ENCODE data around the gene RTL1.

Gene RTL1

GRCh38 chr14:100866666-100867630, 36.6 kb downstream of the RTL1 start:
- DNase-seq (ENCODE audit: low read depth, low spot score): no peak

DNA sequence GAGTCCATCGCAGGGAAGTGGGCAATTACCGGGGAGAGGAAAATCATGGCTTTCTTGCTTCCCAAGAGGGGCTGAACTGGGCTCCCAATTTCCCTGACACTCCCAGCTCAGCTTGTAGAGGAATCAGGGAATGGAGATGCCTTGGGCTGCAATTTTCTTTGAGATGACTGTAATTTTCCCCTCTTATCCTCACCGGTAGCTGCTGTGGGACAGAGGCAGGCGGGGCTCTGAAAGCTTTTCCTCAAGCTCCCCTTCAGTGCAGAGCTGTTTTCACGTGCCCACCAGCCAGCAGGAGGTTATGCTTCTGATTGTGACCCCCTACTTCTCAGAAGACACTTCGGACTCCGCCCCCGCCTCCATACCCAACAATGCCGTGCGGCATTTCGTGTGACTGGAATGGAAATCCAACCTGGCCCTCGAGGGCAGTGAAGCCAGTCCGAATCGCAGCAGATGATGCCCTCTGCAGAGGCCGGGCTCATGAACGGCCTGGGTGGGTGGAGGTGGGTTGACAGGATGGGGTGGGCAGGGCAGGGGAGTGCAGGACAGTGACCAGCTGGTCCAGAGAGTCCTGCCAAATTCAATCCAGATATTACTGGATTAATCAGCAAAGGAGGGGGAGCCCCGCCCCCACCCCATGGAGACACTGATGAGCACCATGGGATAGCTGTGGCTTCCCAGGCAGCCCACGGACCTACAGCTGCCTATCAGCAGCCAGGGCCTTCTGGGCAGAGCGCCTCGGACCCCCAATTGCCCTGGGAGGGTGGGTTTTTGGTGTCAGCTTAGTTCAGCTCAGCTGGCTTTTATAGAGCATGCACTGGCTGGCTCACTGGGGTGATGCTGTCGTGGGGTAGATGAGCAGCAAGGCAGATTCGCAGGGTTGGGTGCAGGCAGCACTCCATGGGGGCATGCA, 37.6 kb downstream of the RTL1 start:
- DNase-seq (ENCODE audit: low read depth, low spot score): no peak

DNA sequence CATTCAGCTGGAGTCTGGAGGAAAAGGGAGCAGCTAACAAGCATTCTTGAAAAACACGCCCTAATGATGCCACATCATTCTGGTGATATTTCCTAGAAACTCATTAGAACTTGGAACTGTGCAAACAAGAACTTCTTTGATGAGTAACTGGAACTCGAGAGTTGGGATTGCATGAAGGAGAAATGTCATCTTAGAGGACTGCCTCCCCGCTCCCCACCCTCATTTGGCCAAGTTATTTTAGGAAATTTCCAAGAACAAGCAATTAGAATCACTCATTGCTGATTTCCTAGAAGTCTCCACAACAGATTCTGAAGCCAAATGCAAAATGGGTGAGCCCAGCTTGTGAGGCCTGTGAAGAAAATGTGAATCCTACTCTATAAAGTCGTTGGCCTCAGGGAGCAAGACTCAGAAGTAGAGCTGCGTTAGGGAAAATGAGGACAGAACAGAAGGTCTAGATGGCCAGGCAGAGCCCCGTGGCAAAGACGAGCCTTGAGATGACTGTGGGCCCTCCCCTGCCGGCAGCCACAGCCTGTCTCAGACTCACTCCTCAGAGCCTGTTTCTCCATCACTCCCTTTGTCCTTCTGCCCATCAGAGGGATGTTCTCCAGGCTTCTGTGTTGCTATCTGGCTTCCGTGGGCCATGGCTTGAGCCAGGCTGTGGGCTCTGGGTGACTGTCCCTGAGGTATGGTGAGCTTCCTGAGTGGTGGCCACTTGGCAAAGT, 38.4 kb downstream of the RTL1 start:
- no peak for DNase-seq (ENCODE audit: low read depth, low spot score)

DNA sequence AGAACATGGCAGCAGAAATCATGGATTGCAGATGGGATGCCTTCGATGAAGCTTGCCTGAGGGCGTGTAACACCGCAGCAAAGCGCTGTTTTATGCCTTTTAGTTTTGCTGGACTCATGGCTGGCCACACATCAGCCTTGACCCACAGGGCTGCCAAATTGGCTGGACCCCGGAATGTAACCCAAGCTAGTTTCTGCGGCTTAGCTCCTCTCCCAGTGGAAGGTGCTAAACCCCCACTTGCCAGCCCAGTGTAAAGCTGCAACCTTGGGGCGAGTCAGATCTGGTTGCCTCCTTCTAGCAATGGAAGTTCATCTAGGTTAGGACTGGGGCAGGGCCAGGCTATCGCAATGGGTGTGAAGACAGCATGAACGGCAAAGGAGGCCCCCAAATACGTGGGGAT, 39.3 kb downstream of the RTL1 start:
- DNase-seq (ENCODE audit: low read depth, low spot score): no peak

DNA sequence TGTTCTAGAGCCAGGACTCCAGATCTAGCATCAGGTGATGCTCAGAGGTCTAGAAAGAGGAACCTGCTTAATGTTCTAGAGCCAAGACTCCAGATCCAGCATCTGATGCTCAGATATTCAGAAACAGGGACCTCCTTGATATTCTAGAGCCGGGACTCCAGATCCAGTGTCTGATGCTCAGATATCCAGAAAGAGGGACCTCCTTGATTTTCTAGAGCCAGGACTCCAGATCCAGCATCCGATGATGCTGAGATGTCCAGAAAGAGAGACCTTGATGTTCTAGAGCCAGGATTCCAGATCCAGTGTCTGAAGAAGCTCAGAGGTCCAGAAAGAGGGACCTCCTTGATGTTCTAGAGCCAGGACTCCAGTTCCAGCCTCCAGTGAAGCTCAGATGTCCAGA, 40.7 kb downstream of the RTL1 start:
- no peak for DNase-seq (ENCODE audit: low read depth, low spot score)

GRCh38 chr14:100862277-100862676, 41.2 kb downstream of the RTL1 start:
- DNase-seq (ENCODE audit: low read depth, low spot score): no peak

GRCh38 chr14:100861937-100862247, 41.6 kb downstream of the RTL1 start:
- DNase-seq (ENCODE audit: low read depth, low spot score): no peak

DNA sequence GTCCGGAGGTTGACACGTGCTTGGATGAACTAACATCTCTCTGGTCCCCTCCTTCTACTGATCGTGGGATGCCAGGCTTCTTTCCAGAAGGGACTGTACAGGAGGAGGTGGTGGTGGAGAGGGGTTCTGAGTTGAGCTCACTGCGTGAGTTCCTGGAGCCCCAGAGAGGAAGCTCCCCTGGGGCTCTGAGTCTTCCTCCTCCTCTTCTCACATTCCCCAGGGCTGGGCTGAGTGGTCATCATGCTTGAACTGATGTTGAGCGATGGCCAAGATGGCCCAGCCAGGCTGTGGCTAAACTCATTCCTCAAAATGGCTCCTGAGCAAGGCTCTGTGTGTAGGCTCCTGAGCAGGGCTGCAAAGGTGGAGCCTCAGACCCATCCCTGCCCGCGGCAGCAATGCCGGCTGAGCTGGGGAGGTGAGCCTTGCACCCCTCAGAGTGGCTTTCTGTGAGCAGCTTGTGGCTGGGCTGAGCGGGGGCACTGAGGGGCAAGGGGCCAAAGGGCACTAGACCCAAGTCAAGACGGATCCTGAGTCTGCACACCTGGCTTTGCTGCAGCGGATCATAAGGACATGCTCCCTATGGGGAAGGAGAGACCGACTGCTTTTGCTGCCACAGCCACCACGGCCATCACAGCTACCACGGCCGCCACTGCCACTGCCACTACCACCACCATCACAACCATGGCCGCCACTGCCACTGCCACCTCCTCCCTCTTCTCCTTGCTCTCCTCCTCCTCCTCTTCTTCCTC, 42.2 kb downstream of the RTL1 start:
- no peak for DNase-seq (ENCODE audit: low read depth, low spot score)

DNA sequence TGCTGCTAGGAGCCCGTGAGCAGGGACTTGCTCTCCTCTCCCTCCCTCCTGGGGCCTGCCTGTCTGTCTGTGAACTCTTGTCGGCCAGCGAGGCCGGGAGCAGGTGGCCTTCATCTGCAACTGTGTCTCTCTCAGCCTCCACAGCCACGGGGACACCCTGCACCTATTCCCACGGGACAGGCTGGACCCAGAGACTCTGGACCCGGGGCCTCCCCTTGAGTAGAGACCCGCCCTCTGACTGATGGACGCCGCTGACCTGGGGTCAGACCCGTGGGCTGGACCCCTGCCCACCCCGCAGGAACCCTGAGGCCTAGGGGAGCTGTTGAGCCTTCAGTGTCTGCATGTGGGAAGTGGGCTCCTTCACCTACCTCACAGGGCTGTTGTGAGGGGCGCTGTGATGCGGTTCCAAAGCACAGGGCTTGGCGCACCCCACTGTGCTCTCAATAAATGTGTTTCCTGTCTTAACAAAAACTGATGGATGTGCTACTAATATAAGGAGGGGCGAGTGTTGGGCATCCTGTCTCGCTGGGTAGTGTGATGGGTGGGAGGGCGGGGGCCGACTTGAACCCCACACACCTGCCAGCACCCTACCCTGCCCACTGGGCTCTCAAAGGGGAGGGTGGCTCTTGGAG, 42.9 kb downstream of the RTL1 start:
- no peak for DNase-seq (ENCODE audit: low read depth, low spot score)

- DNase-seq (ENCODE audit: low read depth, low spot score): no peak
Observed at GRCh38 chr14:100859781-100860180, 43.7 kb downstream of the RTL1 start.

GRCh38 chr14:100858838-100859220, 44.7 kb downstream of the RTL1 start:
- no peak for DNase-seq (ENCODE audit: low read depth, low spot score)

DNA sequence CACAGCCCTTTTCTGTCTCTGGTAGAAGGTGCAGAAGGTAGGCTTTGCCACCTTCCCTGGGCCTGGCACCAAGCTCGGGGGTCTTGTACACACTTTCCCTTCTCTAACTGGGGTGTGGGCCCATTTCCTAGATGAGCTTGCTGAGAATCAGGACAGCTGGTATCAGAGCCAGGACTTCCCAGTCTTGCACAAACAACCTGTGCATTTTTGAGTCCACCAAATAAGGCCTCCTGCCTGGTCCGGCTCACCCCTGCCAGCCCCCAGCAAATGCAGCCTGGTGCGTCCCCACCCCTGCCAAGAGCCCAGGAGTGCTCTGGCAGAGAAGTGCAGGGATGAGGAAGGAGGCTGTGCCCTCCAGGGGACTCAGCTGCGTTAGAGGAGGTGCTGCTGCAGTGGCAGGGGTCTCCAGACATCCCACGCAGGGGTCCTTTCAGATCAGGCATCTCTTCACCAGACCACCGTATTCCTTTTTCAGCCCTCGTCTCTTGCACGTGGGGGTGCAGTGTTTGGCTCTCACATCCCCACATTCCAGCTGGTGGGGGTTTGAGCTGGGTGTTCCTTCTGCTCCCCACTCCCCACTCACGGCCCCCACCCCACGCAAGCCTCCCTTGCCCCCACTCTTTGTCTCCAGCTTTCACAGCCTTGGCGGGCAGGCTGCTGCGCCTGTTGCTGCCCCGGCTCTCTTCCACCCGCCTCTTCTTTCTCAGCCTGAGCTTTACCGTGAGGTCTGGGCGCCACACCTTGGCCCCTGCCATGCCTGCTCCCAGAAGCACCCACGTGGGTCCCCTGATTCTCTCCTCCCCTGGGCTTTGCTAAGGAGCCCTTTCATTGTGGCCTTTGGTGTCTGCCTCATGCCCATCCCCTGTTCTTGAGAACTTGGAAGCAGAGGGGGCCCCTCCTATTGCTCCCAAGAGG, 45.3 kb downstream of the RTL1 start:
- DNase-seq (ENCODE audit: low read depth, low spot score): no peak

GRCh38 chr14:100857233-100857922, 46.1 kb downstream of the RTL1 start:
- DNase-seq (ENCODE audit: low read depth, low spot score): no peak

GRCh38 chr14:100856056-100856950, 47.2 kb downstream of the RTL1 start:
- no peak for DNase-seq (ENCODE audit: low read depth, low spot score)

DNA sequence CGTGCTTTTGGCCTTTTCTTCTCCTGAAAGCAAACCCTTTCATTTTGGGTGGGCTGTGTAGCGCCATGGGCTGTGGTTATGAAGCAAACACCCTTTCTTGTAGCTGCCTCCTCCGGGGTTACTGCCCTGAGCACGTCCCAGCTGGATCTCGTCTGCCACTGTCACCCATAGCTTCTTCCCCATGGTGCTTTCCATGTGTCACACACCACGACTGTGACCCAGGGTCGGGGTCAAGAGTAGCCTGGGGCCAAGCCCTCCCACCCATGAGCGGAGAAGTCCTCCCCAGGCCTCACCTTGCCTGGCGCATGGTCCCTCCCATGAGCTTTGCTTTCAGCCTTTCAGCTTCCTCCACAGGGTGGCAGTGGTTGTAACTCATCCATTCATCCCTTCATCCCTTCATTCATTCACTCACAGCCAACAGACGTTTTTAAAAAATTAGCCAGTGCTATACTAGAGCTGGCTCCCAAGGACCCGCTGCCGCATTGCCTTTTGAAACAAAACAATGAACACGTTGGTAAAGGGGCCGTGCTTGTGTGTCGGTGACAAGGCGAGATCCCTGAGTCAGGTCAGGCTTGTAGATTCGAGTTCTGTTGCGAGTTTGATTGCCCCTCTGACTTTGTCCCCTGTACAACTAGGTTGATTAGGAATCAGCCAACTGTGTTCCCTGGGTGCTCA, 48.1 kb downstream of the RTL1 start:
- no peak for DNase-seq (ENCODE audit: low read depth, low spot score)

- no peak for DNase-seq (ENCODE audit: low read depth, low spot score)
Observed at GRCh38 chr14:100854435-100854834, 49.1 kb downstream of the RTL1 start.

GRCh38 chr14:100851946-100852620, 51.4 kb downstream of the RTL1 start:
- DNase-seq (ENCODE audit: low read depth, low spot score): no peak
